Ammon's horn (tissue), 1 donor: ENCODE results near the gene PEX11A.
A peak's percentile ranks its signal among the peaks of the same experiment; 100 is the strongest.
"Not testable (repeated sequence)": the region's sequence is repeated elsewhere in the genome, so short reads cannot be mapped to it uniquely, and the experiment has no call there.

Experiments used
- DNase-seq: peaks from one replicate; pipeline ENCODE4 v3.0.0-alpha.2; 2016; ENCODE audit warnings: low spot score

Gene PEX11A, protein sequence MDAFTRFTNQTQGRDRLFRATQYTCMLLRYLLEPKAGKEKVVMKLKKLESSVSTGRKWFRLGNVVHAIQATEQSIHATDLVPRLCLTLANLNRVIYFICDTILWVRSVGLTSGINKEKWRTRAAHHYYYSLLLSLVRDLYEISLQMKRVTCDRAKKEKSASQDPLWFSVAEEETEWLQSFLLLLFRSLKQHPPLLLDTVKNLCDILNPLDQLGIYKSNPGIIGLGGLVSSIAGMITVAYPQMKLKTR

DNA sequence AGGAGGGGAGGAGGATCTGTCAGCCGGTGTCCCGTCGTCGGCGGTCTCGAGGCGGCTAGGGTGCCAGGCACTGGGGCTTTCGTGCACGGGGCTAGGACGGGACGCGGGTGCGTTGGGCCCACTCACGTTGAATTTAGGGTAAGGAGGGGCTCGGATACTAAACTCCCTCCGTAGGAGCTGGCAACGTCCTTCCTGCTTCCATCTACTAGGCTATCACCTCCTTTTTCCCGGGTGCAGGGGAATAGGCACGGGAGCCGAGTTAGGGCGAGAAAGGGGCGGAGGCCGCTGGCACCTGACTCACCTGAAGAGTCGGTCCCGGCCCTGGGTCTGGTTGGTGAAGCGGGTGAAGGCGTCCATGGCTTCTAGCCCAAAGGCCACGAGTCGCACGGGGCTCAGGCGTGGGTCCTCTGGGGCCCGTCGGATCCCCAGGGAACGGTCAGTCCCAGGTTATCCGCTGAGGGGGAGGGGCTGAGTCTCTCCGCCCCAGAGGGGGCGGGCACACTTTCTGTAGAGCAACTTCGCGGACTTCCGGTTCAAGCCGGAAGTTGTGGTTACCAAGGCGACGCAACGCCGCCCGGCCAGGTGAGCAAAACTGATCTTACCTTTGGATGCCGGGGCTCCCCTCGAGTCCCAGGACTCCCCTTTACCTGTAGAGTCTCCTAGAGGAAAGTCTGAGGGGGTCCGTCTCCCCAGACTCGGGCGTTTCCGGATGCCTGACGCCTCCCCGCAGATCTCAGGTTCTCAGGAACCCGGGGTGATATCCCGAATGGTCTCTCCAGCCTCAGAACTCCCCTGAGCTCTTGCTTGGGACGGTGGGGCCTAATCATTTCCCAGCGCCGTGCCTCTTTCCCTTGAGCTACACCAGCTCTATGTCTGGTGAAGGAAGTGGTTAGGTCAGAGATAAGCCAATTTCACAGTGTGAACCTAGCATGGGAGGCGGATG, at the start of gene PEX11A, which contains the start of gene WDR93:
PEX11A (minus strand) TSS at position 479 of the 943 bp plus-strand sequence; CDS start at position 357, 122 bp downstream.
WDR93 (plus strand) TSS at position 536 of the 943 bp plus-strand sequence. CDS start 10,936 bp downstream, outside the sequence.
- DNase-seq = peak; percentile 67

DNA sequence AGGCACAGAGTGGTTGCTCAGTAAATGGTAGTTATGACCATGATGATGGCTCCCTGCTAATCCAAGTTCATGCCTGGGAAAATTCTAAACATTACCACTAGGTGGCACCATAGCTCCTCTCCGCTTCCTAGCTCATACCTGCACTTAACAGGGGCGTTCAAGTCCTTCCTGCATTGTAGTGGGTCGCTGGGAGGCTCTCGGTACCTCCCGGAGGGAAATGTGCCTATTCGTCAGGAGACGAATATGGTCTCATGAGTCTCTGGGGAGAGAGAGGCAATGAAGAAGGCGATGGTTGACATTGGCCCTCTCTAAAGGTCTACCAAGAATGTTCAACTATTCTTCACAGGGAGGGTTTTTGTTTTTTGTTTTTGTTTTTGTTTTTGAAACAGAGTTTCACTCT, 49.6 kb upstream of the PEX11A start:
- DNase-seq = peak; percentile 81

DNA sequence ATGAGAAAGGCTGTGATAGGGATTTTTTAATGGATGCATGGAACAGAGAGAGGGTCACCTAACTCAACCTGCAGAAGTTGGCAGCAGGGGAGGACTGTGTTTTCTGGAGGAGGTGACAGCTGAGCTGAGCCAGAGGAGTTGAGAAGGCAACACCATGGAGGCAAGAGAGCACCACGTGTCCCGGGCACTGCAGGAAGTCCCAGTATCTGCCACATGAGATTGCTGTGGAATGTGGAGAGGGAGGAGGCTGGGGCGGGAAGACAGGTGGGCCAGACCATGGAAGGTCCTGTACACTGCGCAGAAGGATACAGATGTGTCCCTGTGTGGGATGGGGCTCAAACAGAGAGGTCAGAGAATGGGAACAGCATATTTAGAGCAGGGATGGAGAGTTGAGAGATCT, 45.2 kb upstream of the PEX11A start:
- DNase-seq = no peak

DNA sequence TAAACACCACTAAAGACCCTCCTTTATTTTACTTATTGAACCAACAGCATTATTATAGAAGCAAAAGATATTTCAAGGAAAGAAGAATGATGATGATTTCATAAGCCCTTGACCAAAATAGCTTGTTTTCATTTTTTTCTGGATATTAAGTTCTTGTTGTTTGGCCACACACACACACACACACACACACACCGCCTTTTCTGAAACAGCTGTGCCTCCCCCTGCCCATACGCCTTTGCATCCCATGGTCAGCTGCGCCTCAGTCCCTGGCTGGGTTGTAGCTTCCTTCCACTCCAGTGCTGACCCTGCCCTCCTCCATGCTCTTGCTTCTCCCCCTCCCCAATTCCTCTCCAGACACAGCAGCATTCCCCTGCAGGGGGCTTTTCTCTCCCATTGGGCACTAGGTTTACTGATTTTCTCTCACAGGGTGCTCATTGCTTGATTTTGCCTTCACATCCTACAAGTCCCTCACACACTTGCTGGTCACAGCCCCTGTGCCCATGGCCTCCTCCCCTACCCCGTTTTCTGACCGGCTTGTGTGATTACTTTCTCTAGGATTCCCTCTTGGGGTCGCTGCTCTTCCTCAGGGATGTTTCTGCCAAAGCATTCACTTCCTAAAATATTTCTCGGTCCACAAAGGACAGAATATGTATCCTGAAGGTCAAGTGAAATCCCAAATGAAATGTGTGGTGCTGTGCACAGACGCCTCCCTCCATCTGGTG, 42.1 kb upstream of the PEX11A start:
- no peak for DNase-seq

DNA sequence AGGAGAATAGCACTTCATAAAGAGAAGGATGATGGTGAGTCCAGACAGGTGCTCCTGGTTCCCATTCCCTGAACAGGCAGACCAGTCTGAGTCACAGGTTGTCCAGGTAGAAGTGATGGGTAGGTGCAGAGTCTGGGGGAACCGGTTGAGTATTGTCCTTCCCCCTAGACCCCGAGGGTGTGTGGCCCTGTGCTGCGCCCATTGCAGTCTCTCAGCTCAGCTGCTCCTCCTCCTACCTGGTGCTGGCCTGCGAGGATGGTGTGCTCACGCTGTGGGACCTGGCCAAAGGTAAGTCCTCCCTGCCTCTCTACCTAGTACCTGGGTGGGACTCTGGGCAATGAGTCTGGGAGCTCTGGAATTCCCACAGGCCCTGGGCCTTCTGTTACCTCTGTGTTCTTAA, 40.7 kb upstream of the PEX11A start:
- no peak for DNase-seq

DNA sequence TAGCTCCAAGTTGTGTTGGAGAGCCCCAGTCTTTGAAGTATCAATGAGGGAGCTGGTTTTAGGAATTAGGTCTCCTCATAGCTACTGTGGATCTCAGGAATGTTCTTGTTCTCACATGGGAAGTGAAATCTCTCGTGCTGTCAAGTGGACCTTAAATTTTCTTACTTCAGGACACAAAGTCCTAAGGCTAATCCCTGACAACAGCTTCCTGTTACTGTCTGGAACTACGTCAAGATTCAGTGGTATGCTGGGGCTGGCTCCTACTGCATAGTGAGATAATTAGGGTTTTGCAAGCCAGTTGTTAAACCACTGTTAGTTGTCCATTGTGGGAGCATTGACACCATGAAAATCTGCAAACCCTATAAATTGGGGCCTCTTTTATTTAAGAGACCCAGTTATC, 37.7 kb upstream of the PEX11A start:
- DNase-seq = no peak

DNA sequence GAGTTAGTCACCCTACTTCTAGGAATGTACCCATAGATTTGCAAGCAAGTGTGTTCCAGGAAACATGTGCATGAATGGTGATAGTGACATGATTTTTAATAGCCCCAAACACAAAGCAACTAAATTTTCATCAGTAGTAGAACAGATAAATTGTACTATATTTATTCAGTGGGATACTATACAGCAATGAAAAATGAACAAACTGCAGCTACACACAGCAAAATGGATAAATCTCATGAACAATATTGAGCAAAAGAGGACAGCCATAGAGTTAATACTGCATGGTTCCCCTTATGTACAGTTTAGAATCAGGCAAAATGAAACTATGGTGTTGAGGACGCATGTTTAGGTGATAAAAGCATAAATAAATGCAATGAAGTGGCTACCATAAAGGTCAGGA, 34.5 kb upstream of the PEX11A start:
- DNase-seq = no peak

DNA sequence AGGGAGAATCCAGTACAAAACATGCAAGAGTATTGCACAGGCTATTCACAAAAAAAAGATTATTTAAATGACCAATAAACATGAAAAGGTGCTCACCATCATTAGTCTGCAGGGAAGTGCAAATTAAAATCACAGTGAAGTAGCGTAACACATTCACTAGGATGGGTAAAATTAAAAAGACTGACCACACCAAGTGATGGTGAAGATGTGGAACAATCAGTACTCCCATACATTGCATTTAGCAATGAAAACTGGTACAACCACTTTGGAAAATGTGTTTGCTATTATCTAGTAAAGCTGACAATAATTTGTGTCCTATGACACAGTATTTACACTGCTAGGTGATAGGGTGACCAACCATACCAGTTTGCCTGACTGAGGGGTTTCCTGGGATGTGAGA, 34.1 kb upstream of the PEX11A start:
- DNase-seq = no peak

DNA sequence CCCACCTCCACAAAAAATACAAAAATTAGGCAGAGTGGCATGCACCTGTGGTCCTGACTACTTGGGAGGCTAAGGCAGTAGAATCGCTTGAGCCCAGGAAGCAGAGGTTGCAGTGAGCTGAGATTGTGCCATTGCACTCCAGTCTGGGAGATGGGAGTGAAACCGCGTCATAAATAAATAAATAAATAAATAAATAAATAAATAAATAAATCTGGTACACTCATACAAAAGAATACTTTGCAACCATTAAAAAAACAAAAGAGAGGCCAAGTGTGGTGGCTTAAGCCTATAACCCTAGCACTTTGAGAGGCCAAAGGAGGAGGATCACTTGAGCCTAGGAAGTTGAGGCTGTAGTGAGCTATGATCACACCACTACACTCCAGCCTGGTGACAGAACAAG, 32.5 kb upstream of the PEX11A start:
- DNase-seq = no peak

DNA sequence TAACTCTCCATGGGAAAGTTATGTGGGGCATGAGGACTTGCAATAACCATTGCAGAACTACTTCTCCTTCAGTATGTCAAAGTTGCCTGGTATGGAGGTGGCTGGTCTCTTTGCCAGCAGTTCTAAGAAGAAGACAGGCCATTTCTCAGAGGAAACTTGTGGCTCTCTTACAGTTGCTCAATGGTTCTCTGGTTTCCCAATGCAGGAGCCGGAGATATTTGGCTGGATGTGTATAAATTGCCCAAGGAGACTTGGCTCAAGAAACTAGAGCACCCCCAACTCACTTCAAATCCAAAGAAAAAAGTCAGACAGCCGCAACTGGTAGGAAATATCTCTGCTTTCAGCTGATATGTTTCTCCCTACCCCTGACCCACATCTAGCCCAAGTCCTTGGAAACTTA, 24.2 kb upstream of the PEX11A start:
- DNase-seq = no peak

DNA sequence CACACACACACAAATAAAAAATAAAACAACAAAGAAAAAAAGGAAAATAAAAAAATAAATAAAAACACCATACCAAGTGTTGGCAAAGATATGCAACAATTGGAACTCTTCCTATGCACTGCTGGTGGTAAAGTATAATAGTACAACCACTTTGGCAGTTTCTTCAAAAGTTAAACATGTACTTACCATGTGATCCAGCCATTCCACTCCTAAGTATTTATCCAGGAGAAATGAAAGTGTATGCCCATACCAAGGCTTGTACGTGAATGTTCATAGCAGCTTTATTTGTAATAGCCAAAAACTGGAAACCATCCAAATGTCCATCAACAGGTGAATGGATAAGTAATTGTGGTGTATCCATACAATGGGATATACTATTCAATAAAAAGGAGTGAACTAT, 17.0 kb upstream of the PEX11A start:
- DNase-seq = no peak

DNA sequence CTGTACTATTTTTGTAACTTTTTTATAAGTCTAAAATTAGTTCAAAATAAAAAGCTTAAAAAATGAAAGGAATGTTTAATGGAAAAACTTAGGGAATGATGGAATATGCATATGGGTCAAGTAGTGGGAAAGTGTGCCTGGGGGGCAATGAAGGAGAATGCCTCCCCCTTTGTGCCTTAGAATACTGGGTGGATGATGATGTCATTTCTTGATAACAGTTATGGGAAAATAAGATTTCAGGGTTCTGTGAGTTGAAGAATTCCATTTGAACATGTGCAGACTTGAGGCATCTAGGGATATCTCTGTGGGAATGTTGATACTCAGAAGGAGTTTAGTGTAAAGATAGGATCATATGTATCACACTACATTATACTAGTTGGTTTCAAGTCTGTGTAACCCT, 13.9 kb upstream of the PEX11A start:
- no peak for DNase-seq

DNA sequence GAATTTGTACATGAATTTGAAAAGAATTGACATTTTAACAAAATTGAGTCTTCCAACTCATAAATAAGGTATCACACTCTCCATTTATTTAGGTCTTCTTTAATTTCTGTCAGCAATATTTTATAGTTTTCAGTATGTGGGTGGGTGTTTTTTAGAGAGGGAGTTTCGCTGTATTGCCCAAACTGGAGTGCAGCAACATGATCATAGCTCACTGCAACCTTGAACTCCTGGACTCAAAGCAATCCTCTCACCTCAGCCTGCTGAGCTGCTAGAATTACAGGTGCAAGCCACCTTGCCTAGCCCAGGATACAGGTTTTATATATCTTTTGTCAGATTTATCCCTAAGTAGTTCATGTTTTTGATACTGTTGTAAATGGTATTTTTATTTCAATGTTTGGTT, 4.6 kb upstream of the PEX11A start:
- no peak for DNase-seq

DNA sequence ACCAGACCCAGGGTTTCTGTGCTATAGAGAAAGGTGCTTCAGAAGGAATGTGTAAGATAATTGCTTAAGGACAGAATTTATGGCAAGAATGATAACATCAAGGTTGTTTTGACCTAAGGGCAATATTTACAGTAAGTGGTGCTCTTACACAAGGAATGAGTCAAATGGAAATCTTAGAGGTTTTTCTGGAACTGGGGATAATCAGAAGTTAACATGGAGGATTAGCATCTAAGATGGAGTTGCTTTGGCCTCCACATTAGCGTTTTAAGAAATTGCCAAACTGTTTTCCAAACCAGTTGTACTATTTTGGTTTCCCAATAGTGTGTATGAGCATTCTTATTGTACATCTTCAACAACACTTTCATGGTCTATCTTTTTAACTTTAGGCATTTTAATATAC, 3.1 kb upstream of the PEX11A start:
- DNase-seq = no peak

DNA sequence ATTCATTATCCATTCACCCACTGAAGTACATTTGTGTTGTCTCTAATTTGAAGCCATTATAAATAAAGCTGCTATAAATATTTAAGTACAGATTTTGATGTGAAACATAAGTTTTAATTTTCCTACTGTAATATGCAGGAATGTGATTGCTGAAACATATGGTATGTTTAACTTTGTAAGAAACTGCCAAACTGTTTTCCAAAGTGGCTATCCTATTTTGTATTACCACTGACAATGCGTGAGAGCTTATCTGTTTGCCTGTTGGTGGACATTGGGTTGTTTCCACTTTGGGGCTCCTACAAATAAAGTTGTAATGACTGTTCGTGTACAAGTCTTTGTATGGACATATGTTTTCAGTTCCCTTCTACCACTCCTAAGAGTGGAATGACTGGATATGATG, 2.5 kb upstream of the PEX11A start:
- DNase-seq = no peak

DNA sequence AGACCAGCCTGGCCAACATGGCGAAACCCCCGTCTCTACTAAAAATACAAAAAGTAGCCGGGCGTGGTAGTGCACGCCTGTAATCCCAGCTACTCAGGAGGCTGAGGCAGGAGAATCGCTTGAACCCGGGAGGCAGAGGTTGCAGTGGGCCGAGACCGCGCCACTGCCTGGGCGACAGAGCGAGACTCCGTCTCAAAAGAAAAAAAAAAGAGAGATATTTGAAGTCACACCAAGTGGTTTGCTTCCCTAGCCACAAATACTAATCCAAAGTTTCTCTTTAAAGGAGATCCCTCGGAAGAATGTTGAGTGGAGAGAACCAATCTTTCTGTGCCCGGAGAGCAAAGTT, 651 bp downstream of the PEX11A start:
- not testable (repeated sequence) for DNase-seq

DNA sequence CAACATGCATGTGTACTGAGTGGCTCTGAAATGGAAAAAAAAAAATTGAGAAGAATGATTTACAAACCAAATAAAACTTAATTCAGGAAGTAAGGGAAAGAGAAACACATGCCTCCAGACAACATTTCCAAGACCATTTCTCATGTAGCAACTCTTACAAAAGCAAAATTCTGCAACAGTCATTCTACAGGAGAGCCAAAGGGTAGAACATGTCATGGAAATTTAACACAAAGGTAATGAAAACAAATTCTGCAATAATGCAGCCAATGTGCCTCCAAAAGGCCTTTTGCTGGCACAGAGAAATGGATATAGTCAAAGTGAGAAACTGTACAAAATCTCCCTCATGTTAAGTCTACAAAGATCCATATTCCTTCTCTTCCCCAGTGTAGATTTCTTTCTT, 4.0 kb downstream of the PEX11A start:
- DNase-seq = no peak

DNA sequence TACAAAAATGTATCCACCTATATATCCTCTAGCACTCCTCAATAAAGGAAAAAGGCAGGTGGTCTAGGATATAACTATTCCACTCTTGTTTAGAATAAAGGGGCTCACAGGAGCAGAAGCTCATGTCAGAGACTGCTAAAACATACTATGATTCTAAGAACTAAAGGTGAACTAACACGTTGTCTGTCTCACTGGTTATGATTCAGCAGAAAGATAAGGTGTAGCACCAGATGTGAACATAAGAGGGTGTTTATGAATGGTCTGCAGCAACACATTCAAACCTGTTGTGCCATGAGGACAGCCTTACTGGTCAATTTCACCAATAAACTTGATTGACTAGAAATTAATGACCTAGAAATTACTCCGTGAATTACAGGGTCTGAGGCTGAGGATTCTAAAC, 4.6 kb downstream of the PEX11A start:
- DNase-seq = no peak

DNA sequence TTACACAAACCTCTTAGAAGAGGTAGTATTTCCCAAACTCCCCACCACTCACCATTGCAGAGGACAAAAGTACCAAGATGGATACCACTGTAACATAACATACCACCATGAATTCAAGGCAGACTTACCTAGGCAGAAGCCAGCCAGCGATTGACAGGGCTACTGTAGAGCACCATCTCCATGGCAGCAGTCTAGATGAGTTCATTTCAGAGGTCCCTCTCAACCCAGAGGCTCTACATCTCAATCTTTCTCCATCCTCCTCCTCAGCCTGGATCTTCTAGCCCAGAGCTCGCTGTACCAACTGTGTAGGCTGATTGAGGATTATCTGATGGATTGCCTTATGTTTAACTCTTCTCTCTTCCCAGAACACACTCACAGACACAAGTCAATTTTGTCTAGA, 9.4 kb downstream of the PEX11A start:
- DNase-seq = no peak

DNA sequence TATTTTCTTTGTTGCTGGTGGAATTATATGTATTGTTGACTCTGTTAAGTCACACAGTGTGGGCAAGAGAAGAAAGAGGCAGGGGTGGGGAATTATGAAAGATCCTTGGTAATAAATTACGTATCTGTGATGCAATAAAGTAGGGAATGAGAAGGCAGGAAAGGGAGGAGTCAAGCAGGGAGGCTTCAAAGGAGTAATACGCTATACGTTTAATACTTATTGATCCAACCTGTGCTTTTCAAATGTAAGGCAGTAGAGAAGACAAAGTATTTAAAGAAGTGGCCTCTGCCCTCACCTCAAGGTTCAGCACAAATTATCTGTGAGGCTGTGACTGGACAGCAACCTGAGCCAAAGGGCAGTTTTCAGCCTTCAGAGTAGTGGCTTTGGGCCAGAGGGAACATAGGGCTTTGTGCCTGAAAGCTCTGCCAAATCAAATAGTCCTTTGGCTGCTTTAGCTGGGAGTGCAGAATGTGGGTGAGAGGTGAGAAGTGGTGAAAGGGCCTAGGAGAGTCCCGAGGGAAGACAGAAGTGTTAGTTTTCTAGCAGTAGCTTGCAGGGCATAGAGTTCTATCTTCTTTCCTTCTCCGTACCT, 10.2 kb downstream of the PEX11A start:
- peak; percentile 70 for DNase-seq

DNA sequence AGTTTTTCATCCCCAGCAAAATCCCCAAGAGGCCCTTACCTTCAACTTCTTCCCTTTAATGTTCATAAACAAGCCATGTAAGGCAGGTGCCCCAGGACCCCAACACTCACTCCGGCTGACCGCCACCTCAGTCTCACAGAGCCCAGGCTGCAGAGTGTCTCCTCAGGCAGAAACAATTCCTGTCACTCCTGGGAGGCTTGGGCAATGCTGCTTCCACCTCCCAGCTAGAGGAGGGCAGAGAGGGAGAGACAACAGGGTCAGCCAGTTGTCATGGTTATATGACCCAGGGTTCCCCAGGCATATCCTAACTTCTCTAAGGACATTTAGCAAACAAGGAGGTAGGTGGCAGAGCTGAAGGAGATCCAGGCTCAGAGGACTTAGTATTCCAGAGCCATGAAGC, 11.3 kb downstream of the PEX11A start, which contains the start of gene PLIN1:
PLIN1 (minus strand) TSS at position 156 of the 400 bp plus-strand sequence. CDS start 1,878 bp downstream, outside the sequence.
- DNase-seq = peak; percentile 43

DNA sequence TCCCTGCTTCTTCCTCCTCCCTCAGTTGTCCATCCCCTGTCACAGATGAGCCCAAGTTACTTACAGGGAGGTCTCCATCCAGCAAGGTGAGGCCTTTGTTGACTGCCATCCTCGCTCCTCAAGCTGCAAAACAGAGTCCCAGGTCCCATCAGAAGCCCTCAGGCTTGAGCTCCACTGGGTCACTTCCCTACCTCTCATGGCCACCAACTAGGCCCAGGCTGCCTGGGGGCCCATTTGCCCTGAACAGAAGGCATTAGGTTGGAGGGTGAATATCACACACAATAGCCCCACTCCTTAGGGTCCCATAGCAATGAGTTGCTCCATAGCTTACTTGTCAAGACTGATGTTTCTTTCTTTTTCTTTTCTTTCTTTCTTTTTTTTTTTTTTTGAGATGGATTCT, 13.2 kb downstream of the PEX11A start:
- DNase-seq = no peak
